HepG2 (cell line): ENCODE data around the gene GNG7. TPM values are rescaled to one million over a fixed set of nuclear protein-coding genes. Genes with fewer than 3 reads are reported as not detected.
A peak's percentile ranks its signal among the peaks of the same experiment; 100 is the strongest.

Experiments
- SNAI1 ChIP-seq: sonication (generic); formaldehyde crosslinking; IDR thresholded peaks from 2 replicates; pipeline ENCODE4 v1.5.0; 2020; ENCODE audit warnings: mild to moderate bottlenecking, missing genetic modification reagents, borderline replicate concordance
- ZBTB21 ChIP-seq: sonication (generic); formaldehyde crosslinking; IDR thresholded peaks from 2 replicates; pipeline ENCODE4 v1.4.0; 2020; ENCODE audit warnings: missing genetic modification reagents
- ZGPAT ChIP-seq: IDR thresholded peaks from 2 replicates; pipeline ENCODE4 v1.6.1; 2016; ENCODE audit warnings: mild to moderate bottlenecking
- ZNF556 ChIP-seq: sonication (generic); formaldehyde crosslinking; IDR thresholded peaks from 2 replicates; pipeline ENCODE4 v1.4.0; 2020; ENCODE audit warnings: mild to moderate bottlenecking, missing genetic modification reagents, borderline replicate concordance
- ZNF629 ChIP-seq: sonication (generic); formaldehyde crosslinking; conservative IDR thresholded peaks from 2 replicates; pipeline ENCODE4 v1.5.0; 2020; ENCODE audit warnings: missing genetic modification reagents
- polyA plus RNA-seq, 8 experiments: library from polyadenylated mRNA; depleted of rRNA in 3 of 8; stranded (reverse) in 7 of 8; unstranded in 1 of 8; fragments of >200 nt; fragmentation: Illumina TruSeq in 4 of 8; extraction: Trizol in 4 of 8; gene quantifications; 2 replicates each; pipeline versions ENCODE4 v1.2.1 to v1.2.3, GENCODE V29; 2011 to 2016; ENCODE audit warnings: low read depth in 4 of 8, missing spikeins in 1 of 8, mixed read lengths in 1 of 8; ENCODE audit not compliant: insufficient read depth in 1 of 8
- total RNA-seq, 5 experiments: library from RNA; depleted of rRNA; stranded (reverse); fragments of >200 nt; fragmentation: Illumina TruSeq; extraction: Trizol; gene quantifications; 2 replicates each; pipeline ENCODE4 v1.2.3, GENCODE V29; 2016; ENCODE audit warnings: low read depth in 1 of 5
- TF ChIP-seq, protein P1 (sequence below): sonication (generic); formaldehyde crosslinking; IDR thresholded peaks from 2 replicates; pipeline ENCODE4 v1.5.0; 2020; ENCODE audit warnings: mild to moderate bottlenecking, missing genetic modification reagents

The GNG7 gene
- total and polyA plus RNA-seq, 2 of the 13 experiments (the other 11 are each of a cell fraction or from before 2014, with no cell fraction given) = 1.4 to 3.3 TPM

- TF ChIP-seq ZGPAT (CRISPR knock-in tag) = no peak
- TF ChIP-seq, protein P1, sequence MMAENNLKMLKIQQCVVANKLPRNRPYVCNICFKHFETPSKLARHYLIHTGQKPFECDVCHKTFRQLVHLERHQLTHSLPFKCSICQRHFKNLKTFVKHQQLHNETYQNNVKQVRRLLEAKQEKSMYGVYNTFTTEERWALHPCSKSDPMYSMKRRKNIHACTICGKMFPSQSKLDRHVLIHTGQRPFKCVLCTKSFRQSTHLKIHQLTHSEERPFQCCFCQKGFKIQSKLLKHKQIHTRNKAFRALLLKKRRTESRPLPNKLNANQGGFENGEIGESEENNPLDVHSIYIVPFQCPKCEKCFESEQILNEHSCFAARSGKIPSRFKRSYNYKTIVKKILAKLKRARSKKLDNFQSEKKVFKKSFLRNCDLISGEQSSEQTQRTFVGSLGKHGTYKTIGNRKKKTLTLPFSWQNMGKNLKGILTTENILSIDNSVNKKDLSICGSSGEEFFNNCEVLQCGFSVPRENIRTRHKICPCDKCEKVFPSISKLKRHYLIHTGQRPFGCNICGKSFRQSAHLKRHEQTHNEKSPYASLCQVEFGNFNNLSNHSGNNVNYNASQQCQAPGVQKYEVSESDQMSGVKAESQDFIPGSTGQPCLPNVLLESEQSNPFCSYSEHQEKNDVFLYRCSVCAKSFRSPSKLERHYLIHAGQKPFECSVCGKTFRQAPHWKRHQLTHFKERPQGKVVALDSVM (CRISPR knock-in tag) = 0 out of 2 replicates have a peak, but pooled peaks have one; percentile 13
- 0 out of 2 replicates have a peak, but pooled peaks have one; percentile 10 for TF ChIP-seq ZNF629 (CRISPR knock-in tag)
- TF ChIP-seq SNAI1 (CRISPR knock-in tag) = peak; percentile 49; the same call in 1 of the 2 replicates
- TF ChIP-seq ZBTB21 (CRISPR knock-in tag) = peak; percentile 81
- 0 out of 2 replicates have a peak, but pooled peaks have one; percentile 6 for TF ChIP-seq ZNF556 (CRISPR knock-in tag)
These were observed 160.0 kb downstream of the GNG7 start (continued) for GRCh38 chr19:2542341-2543069.
